Activated T-cell treated with anti-CD3 and anti-CD28 coated beads for 24 hours (primary cell): ENCODE data around the gene ZBTB20.
A peak's percentile ranks its signal among the peaks of the same experiment; 100 is the strongest.
"Not testable (repeated sequence)": the region's sequence is repeated elsewhere in the genome, so short reads cannot be mapped to it uniquely, and the experiment has no call there.

ENCODE experiments used
- DNase-seq: peaks from one replicate; pipeline ENCODE4 v3.0.0-alpha.2; 2020; ENCODE audit warnings: low read depth

ZBTB20 gene

DNA sequence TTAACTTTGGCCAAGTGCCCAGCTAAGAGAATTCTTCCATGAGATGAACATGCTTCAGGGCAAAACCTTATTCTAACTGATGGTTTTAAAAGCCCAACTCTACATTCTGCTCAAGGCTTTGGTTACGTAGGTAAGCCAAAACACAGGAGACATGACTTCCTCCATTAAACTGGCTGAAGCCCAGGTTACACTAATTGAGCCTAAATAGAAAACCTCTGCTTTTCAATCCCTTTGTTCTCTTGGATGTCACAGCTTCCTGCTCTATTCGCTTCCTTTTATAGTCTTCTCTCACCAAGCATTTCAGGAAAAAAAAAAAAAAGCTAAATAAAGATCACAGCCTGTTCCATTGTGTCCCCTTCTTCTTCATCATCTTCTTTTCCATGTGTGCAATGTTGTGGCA, 432.9 kb downstream of the ZBTB20 start:
- no peak for DNase-seq

GRCh38 chr3:114712728-114713492, 434.2 kb downstream of the ZBTB20 start:
- DNase-seq = no peak

DNA sequence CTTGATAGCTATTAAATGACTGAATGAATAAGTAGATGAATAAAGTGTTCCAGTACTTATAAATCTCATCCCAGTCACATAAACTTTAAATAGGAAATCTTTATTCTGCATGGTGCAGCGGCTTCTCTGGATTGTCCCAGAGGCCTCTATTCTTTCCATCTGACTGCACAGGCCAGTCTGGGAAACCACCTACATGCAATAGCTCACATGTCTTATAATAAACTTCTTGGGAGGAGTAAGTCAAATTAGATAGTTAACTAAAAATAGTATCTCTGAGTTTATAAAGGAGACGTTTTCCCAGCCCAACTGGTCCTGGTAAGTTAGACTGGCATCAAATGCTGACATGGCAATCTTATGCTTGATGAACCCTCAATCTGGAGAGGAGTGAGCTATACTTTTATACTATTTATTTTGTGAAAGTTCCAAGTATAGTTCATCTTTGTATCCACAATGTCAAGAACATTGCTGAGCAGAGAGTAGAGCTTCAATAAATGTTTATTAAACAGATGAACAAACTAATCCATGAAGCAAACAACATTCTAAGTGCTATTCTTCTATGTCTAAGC, 435.7 kb downstream of the ZBTB20 start:
- DNase-seq = no peak

DNA sequence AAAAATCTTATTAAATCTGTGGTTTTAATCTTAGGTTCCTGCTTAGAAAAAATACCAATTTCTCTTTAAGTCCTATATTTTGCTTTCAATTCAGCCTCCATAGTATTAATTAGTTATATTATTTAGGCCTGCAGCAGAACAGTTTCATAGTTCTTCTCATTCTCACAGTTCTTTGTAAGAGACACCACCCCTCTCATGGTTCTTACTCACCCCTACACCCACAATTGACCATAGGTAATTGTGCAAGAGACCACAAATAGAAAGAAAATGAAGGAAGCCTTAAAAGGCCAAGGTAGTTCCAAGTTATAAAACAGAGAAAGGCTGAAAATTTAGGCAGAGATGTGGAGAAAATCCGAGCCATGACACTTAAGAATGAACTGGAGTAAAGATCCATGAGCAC, 438.0 kb downstream of the ZBTB20 start:
- no peak for DNase-seq

DNA sequence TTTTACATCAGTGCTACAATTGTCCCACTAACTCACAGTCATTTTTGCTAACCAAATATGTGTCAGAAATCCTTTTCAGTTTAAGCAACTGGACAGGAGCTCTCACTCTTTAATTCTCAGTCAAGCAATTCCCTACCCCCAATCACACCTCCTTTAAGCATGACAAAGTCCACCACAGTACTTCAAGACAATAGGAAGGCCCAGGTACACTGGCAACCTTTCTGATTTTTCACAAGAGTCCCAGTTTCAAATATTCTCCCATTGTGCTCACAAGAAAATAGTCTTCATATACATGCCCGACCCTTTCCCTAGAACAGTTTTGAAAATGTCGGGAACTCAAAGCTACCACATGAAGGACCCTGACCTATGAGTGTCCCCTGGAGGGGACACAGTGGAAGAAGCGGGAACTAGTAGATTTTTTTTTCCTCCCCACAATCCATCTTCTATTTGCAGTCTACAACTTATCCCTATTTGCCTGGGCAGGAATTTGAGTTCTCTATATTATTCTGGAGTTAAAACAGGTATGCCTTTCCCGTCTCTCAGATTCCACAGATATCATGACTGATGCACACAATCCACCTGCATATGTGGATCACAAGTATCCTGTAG, 439.7 kb downstream of the ZBTB20 start:
- DNase-seq = no peak

DNA sequence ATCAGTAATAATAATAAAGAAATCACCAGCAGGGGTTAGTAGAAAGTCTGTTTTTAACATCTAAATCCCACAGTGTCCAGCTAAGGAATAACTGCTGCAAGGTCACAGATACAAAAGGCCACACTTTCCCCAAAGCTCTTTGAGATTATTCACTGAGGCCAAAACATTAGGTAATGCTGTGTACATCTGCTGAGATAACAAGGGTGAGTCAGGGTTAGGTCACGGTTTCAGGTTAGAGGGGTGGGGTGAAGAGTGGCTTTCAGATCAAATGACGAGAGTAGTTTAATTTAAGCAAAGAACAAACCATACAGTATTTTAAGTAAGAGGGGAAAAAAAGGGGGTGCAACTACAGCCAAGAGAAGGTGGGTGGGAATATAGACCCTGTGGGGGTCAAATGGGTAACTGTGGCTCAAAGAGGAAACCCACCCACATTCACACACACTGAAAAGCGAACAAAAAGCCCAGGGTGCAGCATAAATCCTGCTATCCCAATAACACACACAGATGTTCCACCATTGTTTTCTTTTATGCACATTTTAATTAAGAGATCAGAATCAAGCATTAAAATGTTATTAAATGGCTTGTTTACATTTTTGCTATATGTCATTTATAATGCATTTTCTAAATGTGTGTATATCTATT, 440.4 kb downstream of the ZBTB20 start:
- peak; percentile 30 for DNase-seq

- no peak for DNase-seq
These were observed 446.4 kb downstream of the ZBTB20 start for GRCh38 chr3:114700637-114701234.

GRCh38 chr3:114698146-114699105, 448.7 kb downstream of the ZBTB20 start:
- DNase-seq = no peak

DNA sequence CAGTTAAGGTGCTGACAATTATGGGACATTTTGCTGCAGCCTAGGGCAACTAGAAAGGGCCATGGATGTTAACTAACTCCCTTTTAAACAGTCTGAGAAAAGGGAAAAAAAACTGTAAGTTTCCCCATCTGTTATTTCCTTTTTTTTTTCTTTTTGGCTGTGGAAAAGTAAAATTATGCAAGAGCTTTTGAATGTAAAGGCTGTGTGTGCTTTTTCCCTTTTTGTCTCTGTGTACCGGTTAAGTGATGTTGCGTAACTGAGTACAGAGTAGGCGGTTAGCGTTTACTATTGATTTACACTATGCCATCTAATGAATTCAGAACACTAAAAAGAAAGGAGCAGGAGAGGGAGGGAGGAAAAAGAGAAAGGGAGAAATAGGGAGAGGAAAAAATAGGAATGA, 449.7 kb downstream of the ZBTB20 start:
- no peak for DNase-seq

- no peak for DNase-seq
These were observed 452.8 kb downstream of the ZBTB20 start for GRCh38 chr3:114694251-114694650.

GRCh38 chr3:114691871-114692270, 455.2 kb downstream of the ZBTB20 start:
- no peak for DNase-seq

DNA sequence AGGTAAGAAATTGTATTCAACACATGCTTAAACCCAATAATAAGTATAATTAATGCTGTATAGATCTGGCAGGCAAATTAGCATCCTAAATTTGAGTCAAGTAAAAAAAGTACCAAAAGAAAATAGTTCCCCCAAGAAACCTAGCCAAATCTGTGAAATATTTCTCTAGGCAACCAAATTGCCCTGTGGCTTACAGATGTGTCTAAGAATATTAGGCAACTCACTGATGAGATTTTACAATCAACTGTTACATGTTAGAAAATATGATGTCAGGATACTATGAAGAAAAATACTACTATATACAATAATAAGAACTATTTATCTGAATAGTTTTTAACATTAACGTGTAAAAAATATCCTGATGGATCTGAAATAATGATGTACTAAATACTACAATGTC, 456.2 kb downstream of the ZBTB20 start:
- no peak for DNase-seq

- no peak for DNase-seq
These were observed 459.9 kb downstream of the ZBTB20 start for GRCh38 chr3:114687151-114687550.

GRCh38 chr3:114686621-114687020, 460.5 kb downstream of the ZBTB20 start:
- DNase-seq = no peak

- no peak for DNase-seq
These were observed 461.9 kb downstream of the ZBTB20 start for GRCh38 chr3:114685161-114685560.

DNA sequence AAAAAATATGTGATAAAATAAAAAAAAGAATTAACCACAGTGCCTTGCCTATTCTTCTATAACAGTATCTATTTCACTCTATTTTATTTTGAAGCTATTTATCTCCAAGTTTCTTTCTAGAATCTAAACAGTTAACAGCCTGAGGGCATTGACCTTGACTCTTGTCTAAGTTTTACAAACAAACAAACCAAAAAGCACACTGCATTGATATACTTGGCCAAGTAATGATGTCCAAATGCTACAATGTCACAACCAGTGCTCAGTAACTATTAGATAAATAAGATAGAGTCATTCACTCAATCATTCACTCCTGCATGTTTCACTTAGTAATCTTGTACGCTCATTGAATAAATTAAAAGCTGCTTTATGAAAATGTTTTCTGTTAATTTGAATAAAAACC, 466.8 kb downstream of the ZBTB20 start:
- no peak for DNase-seq

DNA sequence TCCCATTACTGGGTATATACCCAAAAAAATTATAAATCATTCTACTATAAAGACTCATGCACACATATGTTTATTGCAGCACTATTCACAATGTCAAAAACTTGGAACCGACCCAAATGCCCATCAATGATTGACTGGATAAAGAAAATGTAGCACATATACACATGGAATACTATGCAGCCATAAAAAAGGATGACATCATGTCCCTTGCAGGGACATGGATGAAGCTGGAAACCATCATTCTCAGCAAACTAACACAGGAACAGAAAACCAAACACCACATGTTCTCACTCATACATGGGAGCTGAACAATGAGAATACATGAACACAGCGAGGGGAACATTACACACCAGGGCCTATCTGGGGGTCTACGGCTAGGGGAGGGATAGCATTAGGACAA, 467.3 kb downstream of the ZBTB20 start:
- DNase-seq = not testable (repeated sequence)

DNA sequence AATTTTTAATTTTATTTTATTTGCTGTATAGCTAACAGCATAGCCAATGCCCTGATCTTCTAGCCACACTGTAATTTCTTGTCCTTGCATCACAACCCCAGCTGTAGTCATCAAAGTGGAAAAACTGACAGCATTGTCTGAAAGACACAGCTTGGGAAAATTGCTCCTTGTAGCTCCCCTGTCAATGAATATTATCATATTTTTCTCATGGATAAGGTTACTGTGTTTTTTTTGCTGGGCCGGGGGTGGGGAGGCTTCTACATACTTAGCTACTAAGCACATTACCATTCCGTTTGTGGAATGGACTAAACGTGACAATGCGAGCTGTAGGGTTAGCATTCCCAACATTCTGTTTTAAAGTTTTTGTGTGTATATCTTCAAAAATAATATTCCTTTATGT, 472.0 kb downstream of the ZBTB20 start:
- no peak for DNase-seq

DNA sequence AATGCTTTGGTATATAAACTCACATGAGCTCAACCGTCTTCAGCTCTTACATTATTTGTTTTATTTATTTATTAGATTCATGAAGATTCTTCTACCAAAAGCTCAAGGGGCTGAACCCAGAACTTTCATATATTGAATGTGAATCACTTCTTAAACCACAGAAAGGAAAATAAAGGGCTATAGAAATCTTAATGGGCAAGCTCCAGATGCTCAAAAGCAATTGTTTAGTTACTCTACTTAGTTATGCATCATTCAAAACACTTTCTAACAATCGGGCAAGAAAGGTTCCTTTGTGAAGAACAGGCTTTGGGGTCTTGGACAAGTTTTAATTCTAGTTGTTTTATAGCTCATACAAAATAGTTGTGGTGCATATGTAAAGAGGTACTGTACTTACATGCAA, 473.1 kb downstream of the ZBTB20 start:
- no peak for DNase-seq

GRCh38 chr3:114673481-114673880, 473.6 kb downstream of the ZBTB20 start:
- no peak for DNase-seq

- DNase-seq = no peak
These were observed 474.2 kb downstream of the ZBTB20 start for GRCh38 chr3:114672692-114673447.
